NCI-H1930 (cell line): Measurements from ENCODE around the gene AUTS2.

Experiments
- DNase-seq, 2 experiments: peaks; one replicate each; lab custom pipeline; 2025; lab: John Stamatoyannopoulos, UW

Gene AUTS2

GRCh38 chr7:69789563-69789962 is 191.3 kb downstream of the AUTS2 start:
- DNase-seq = no peak

- peak; percentile 89 for DNase-seq
These were observed 192.9 kb downstream of the AUTS2 start for GRCh38 chr7:69790977-69791724.

GRCh38 chr7:69791739-69792138 is 193.5 kb downstream of the AUTS2 start:
- DNase-seq = no peak

GRCh38 chr7:69795932-69796331 is 197.7 kb downstream of the AUTS2 start:
- no peak for DNase-seq

- no peak for DNase-seq
These were observed 198.1 kb downstream of the AUTS2 start for GRCh38 chr7:69796416-69796815.

GRCh38 chr7:69799048-69799697 is 200.9 kb downstream of the AUTS2 start:
- no peak for DNase-seq

GRCh38 chr7:69799990-69800389 is 201.7 kb downstream of the AUTS2 start:
- no peak for DNase-seq

- no peak for DNase-seq
These were observed 202.2 kb downstream of the AUTS2 start for GRCh38 chr7:69800495-69800894.

- no peak for DNase-seq
These were observed 203.7 kb downstream of the AUTS2 start for GRCh38 chr7:69801729-69802682.

- peak in 1 of 2 experiments; percentile 54 for DNase-seq
These were observed 205.6 kb downstream of the AUTS2 start for GRCh38 chr7:69803699-69804516.

- DNase-seq = no peak
These were observed 206.7 kb downstream of the AUTS2 start for GRCh38 chr7:69804962-69805361.

GRCh38 chr7:69808391-69808790 is 210.1 kb downstream of the AUTS2 start:
- DNase-seq = no peak

GRCh38 chr7:69811476-69812308 is 213.4 kb downstream of the AUTS2 start:
- DNase-seq = peak in 1 of 2 experiments; percentile 62

- no peak for DNase-seq
These were observed 214.5 kb downstream of the AUTS2 start for GRCh38 chr7:69812756-69813155.

GRCh38 chr7:69813637-69814240 is 215.5 kb downstream of the AUTS2 start:
- no peak for DNase-seq

GRCh38 chr7:69814421-69814962 is 216.2 kb downstream of the AUTS2 start:
- DNase-seq = no peak

- no peak for DNase-seq
These were observed 218.2 kb downstream of the AUTS2 start for GRCh38 chr7:69816501-69816900.

- DNase-seq = no peak
These were observed 218.8 kb downstream of the AUTS2 start for GRCh38 chr7:69817121-69817520.

- no peak for DNase-seq
These were observed 219.8 kb downstream of the AUTS2 start for GRCh38 chr7:69817841-69818635.
